GM23338 (cell line): ENCODE measurements around the gene MYO3B. TPM values are rescaled to one million over a fixed set of nuclear protein-coding genes. Genes with fewer than 3 reads are reported as not detected.

Experiments
- CTCF ChIP-seq, 2 experiments: fragments of 200-600 bp in 1 of 2; sonication (generic) in 1 of 2; conservative IDR thresholded peaks; 2 replicates each; pipeline versions ENCODE4 v1.5.1 to v1.6.1; 2016 to 2017; ENCODE audit warnings: antibody characterized with exemption in 2 of 2, low read depth in 2 of 2, mild to moderate bottlenecking in 2 of 2, moderate library complexity in 1 of 2
- EZH2 ChIP-seq: fragments of 200-600 bp; sonication (generic); IDR thresholded peaks from one replicate; pipeline ENCODE4 v1.8.0; 2017; ENCODE audit warnings: antibody characterized with exemption, mild to moderate bottlenecking, low read depth; ENCODE audit not compliant: unreplicated experiment
- EZH2phosphoT487 ChIP-seq: fragments of 200-600 bp; sonication (generic); IDR thresholded peaks from one replicate; pipeline ENCODE4 v1.8.1; 2018; ENCODE audit warnings: antibody characterized with exemption; ENCODE audit not compliant: unreplicated experiment
- JUNB ChIP-seq: IDR thresholded peaks from one replicate; pipeline ENCODE4 v1.6.1; 2016; ENCODE audit warnings: antibody characterized with exemption; ENCODE audit not compliant: unreplicated experiment
- NANOG ChIP-seq: IDR thresholded peaks from 2 replicates; pipeline ENCODE4 v1.6.1; 2016; ENCODE audit warnings: antibody characterized with exemption, borderline replicate concordance
- REST ChIP-seq: IDR thresholded peaks from one replicate; pipeline ENCODE4 v1.6.1; 2018; ENCODE audit warnings: antibody characterized with exemption; ENCODE audit not compliant: unreplicated experiment
- ZNF462 ChIP-seq: fragments of 250-450 bp; sonication (Bioruptor Pico); IDR thresholded peaks from 2 replicates; pipeline ENCODE4 v1.5.0; 2020; ENCODE audit warnings: mild to moderate bottlenecking, moderate library complexity
- polyA plus RNA-seq: library from polyadenylated mRNA; unstranded; fragments of >200 nt; fragmentation: Nextera tagmentation; extraction: Ambion mirVana; gene quantifications from 2 replicates; pipeline ENCODE4 v1.2.1, GENCODE V29; 2016
- total RNA-seq: library from RNA; depleted of rRNA; stranded (reverse); fragments of >200 nt; shearing (Covaris generic); gene quantifications from 2 replicates; pipeline ENCODE4 v1.2.3, GENCODE V29; 2014

Gene MYO3B
- total and polyA plus RNA-seq, 2 experiments from 2014 or later: 0.42 TPM; not detected in 1

GRCh38 chr2:170265321-170265720, 87.4 kb downstream of the MYO3B start (continued):
- no peak for TF ChIP-seq ZNF462 (CRISPR knock-in tag)
- TF ChIP-seq EZH2phosphoT487: no peak
- no peak for TF ChIP-seq REST
- no peak for TF ChIP-seq CTCF (conservative IDR thresholded peaks at IDR 0.05; ENCODE audit: low read depth in 2 of 2)
- TF ChIP-seq NANOG: no peak
- no peak for TF ChIP-seq JUNB
- no peak for TF ChIP-seq EZH2
